GM19467 (cell line): ENCODE results near the gene KANSL1.

ENCODE experiments used
- ATAC-seq: cut with Tn5 transposase; IDR thresholded peaks from one replicate; pipeline ENCODE4 v1.9.1; 2021; ENCODE audit warnings: mild to moderate bottlenecking, moderate library complexity; ENCODE audit not compliant: unreplicated experiment

The KANSL1 gene

GRCh38 chr17:46169913-46170638, 23.2 kb downstream of the KANSL1 start:
- ATAC-seq, result no peak

DNA sequence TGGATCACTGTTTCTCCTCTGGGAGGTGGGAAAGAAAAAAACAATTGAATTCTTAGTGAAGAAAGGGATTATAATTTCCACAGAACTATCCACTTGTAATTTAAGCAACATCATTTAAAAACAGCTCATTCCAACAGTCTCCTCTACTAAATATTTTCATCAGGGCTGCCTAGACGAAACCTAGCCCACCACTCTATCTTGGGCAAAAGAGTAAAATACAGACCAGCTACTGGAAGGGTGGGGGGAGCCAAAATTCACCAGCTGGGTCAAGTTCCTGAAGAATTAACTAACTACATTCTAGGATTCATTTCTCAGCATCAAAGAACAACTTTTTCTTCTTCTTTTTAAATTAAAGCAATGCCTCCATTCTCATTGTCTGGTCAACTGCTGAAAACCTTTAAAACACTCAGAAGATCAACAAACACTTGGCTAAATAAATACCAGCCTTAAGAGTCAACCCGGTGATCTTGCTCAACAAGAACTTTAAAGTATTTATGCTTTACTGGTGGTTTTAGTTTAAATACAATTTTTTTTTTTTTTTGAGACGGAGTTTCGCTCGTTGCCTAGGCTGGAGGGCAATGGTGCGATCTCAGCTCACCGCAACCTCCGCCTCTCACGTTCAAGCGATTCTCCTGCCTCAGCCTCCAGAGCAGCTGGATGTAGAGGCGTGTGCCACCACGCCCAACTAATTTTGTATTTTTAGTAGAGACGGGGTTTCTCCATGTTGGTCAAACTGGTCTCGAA, 25.2 kb downstream of the KANSL1 start:
- ATAC-seq, result no peak

GRCh38 chr17:46167267-46167666, 26.0 kb downstream of the KANSL1 start:
- ATAC-seq, result no peak

GRCh38 chr17:46166692-46167249, 26.5 kb downstream of the KANSL1 start:
- no peak for ATAC-seq

- ATAC-seq, result no peak
These were observed 29.2 kb downstream of the KANSL1 start for GRCh38 chr17:46163929-46164594.

DNA sequence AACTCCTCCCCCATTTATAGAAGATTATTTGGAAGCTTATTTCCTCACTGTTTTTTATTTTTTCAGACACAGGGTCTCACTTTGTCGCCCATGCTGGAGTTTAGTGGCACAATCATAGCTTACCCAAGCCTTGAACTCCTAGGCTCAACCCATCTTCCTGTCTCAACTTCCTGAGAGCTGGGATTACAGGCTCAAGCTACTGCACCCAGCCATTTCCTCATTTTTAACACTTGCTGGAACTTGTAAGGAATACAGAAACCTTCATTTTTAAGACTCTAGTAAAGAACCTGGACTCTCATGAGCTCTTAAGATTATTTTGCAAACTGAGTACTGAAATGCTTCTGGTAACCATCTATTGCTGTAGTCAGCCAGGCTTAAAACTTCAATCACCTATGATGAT, 29.9 kb downstream of the KANSL1 start:
- ATAC-seq, result no peak

DNA sequence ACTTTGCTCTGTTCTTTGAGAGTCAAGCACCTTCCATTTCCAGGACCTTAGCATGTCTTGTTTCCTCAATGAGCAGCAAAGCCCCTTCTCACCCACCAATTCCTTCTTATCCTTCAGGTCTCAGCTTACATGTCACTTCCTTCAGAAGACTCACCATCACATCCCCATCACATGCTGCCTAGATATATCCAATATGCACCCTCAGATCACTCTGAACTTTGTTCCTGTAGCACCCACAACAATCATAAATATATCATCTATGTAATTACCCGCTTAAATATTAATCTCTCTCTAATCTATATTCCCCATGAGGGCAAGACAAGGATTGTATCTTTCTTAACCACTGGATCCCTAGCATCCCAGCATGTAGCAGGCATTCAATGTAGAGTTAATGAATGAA, 30.4 kb downstream of the KANSL1 start:
- ATAC-seq, result no peak

- ATAC-seq, result no peak
These were observed 33.1 kb downstream of the KANSL1 start for GRCh38 chr17:46160169-46160568.

GRCh38 chr17:46159686-46160085, 33.5 kb downstream of the KANSL1 start:
- ATAC-seq, result no peak

- ATAC-seq, result no peak
These were observed 34.6 kb downstream of the KANSL1 start for GRCh38 chr17:46158323-46159296.

DNA sequence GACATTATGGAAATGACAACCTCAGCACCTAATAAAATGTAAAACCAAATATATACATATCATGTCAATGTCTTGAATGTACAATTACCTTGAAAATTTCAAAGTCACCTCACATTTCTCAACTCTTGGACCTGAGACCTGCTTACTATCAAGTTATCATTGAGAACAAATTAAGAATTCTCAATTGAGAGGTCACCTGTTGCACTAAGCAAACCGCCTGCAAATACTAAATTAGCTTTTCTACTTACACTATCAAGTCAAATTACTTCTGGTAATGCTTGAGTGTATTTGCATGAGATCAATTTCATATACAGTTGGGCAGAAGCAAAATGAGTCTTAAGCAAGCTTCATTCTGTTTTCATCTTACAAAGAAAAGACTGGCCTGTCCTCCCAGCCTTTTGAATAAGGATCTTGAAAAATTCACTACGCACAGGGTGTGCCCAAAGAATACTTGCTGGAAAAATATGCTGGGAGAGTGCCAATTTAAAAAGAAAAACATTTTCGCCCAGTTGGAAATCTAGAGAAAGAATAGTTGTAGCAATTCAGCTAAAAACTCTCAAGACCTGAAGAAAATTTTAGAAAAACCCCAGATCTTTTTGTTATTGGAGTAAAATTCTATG, 35.7 kb downstream of the KANSL1 start:
- ATAC-seq, result no peak

- ATAC-seq, result no peak
These were observed 38.9 kb downstream of the KANSL1 start for GRCh38 chr17:46154151-46154816.

- ATAC-seq, result no peak
These were observed 40.8 kb downstream of the KANSL1 start for GRCh38 chr17:46152423-46152822.

GRCh38 chr17:46151762-46152161, 41.5 kb downstream of the KANSL1 start:
- ATAC-seq, result no peak

DNA sequence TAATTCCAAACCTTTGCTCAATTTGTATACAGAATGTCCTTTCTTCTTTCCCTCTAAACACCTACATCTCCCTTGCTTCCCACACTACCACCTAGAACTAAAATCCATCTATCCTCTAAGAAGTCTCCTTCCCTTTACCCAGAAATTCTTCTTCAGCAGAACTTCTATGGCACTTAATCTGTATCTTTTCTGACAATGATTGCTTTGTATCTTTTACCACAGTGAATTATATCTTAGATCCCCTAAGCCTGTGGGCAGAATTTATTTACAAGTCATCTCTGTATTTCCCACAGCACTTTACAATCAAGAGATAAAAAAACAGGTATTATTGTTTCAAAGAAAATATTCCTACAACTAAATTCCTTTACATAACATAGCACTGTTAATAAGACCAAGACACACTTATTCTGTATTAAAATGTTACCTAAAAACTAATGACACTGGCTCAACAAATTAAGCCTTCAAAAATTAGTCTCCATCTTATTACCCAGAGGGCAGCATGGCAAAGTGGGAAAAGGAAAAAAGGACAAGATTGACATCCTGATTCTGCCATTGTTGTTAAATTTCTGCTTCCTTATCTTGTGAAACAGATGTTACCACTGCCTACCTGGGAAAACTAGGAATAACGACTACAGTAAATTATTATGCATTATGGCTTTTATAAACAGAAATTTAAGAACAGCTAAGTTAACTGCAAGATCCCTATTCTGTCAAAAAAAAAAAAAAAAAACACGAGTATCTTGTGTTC, 42.8 kb downstream of the KANSL1 start:
- no peak for ATAC-seq

GRCh38 chr17:46148247-46148646, 45.0 kb downstream of the KANSL1 start:
- ATAC-seq, result no peak

GRCh38 chr17:46147296-46147695, 45.9 kb downstream of the KANSL1 start:
- no peak for ATAC-seq

GRCh38 chr17:46144246-46144645, 49.0 kb downstream of the KANSL1 start:
- no peak for ATAC-seq

GRCh38 chr17:46143827-46144236, 49.4 kb downstream of the KANSL1 start:
- no peak for ATAC-seq
